HCT116 (cell line): ENCODE results near the gene LIMK2.

Experiments used
- POLR2AphosphoS5 ChIP-seq: IDR thresholded peaks from 2 replicates; pipeline ENCODE4 v1.6.1; 2011; ENCODE audit warnings: mild to moderate bottlenecking, low read depth, low read length, moderate library complexity
- TF ChIP-seq, protein P1 (sequence below), 3 experiments: fragments of 200-600 bp in 1 of 3; sonication (generic) in 1 of 3; IDR thresholded peaks in 2 of 3; conservative IDR thresholded peaks in 1 of 3; 2 replicates each; pipeline ENCODE4 v1.5.1; 2012 to 2017; ENCODE audit warnings: low read depth in 2 of 3, low read length in 2 of 3, antibody characterized with exemption in 1 of 3, borderline replicate concordance in 1 of 3, control low read depth in 1 of 3, mild to moderate bottlenecking in 1 of 3, mixed read lengths in 1 of 3, mixed run types in 1 of 3, moderate library complexity in 1 of 3; ENCODE audit not compliant: insufficient read depth in 1 of 3

DNA sequence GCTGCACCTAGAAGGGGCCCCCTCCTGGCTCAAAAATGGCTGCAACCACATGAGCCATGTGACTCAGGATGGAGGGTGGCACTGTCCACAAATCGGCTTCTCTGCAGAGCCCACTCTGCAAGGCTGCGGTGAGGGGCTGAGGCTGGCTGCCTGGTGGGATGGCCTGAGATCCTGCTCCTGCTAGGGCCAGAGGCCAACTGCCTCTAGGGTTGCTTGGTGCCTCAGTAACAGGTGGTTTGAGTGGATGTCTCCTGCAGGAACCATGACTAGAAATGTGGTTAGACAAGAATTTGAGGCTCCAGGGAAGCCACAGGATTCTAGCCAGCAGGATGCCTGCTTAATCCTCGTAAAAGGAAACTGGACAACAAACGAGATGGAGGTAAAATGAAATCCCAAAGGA lies 116.9 kb downstream of the LIMK2 start:
- TF ChIP-seq POLR2AphosphoS5 = no peak
- TF ChIP-seq, protein P1, sequence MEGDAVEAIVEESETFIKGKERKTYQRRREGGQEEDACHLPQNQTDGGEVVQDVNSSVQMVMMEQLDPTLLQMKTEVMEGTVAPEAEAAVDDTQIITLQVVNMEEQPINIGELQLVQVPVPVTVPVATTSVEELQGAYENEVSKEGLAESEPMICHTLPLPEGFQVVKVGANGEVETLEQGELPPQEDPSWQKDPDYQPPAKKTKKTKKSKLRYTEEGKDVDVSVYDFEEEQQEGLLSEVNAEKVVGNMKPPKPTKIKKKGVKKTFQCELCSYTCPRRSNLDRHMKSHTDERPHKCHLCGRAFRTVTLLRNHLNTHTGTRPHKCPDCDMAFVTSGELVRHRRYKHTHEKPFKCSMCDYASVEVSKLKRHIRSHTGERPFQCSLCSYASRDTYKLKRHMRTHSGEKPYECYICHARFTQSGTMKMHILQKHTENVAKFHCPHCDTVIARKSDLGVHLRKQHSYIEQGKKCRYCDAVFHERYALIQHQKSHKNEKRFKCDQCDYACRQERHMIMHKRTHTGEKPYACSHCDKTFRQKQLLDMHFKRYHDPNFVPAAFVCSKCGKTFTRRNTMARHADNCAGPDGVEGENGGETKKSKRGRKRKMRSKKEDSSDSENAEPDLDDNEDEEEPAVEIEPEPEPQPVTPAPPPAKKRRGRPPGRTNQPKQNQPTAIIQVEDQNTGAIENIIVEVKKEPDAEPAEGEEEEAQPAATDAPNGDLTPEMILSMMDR (IDR thresholded peaks at IDR 0.05 in 2 of 3, conservative IDR thresholded peaks at IDR 0.05 in 1 of 3; ENCODE audit: borderline replicate concordance in 1 of 3, insufficient read depth in 1 of 3, low read depth in 2 of 3, low read length in 2 of 3) = no peak
